Effector memory CD4-positive, alpha-beta T cell (primary cell): Measurements from ENCODE around the gene TSPAN16.

Experiments used
- DNase-seq, 3 donors: peaks; one replicate each; pipeline ENCODE4 v3.0.0-alpha.2; 2020
- H3K27ac ChIP-seq: 2 replicates; pipeline ENCODE4 v1.7.0; 2013; ENCODE audit warnings: mild to moderate bottlenecking, low read length, moderate library complexity; ENCODE audit not compliant: insufficient read depth, poor library complexity, severe bottlenecking
- H3K27me3 ChIP-seq: replicated peaks from 2 replicates; pipeline ENCODE4 v1.7.0; 2013; ENCODE audit warnings: mild to moderate bottlenecking, low read length; ENCODE audit not compliant: insufficient read depth, control insufficient read depth, poor library complexity, severe bottlenecking
- H3K36me3 ChIP-seq: 2 replicates; pipeline ENCODE4 v1.7.0; 2013; ENCODE audit warnings: mild to moderate bottlenecking, low read length, moderate library complexity; ENCODE audit not compliant: control insufficient read depth, insufficient read depth
- H3K4me1 ChIP-seq: 2 replicates; pipeline ENCODE4 v1.7.0; 2013; ENCODE audit warnings: low read length, mild to moderate bottlenecking; ENCODE audit not compliant: control insufficient read depth, insufficient read depth, poor library complexity, severe bottlenecking
- H3K4me3 ChIP-seq: 2 replicates; pipeline ENCODE4 v1.7.0; 2013; ENCODE audit warnings: low read length, low read depth, mild to moderate bottlenecking; ENCODE audit not compliant: insufficient read depth, poor library complexity, severe bottlenecking
- H3K9me3 ChIP-seq: 2 replicates; pipeline ENCODE4 v1.7.0; 2013; ENCODE audit warnings: mild to moderate bottlenecking, low read length, moderate library complexity; ENCODE audit not compliant: control insufficient read depth

Gene TSPAN16

GRCh38 chr19:11268783-11269267 lies 27.1 kb upstream of the TSPAN16 start:
- H3K36me3 ChIP-seq: no peaks in the 10 kb centered on the region
- H3K9me3 ChIP-seq: no peaks in the 10 kb centered on the region
- no peaks in the 10 kb centered on the region for H3K27me3 ChIP-seq
- H3K27ac ChIP-seq: no peak overlapping the region
- H3K4me1 ChIP-seq: no peaks in the 10 kb centered on the region
- no peak overlapping the region for H3K4me3 ChIP-seq
- no peak for DNase-seq

GRCh38 chr19:11269408-11269807 lies 26.6 kb upstream of the TSPAN16 start:
- no peak for DNase-seq
- Histone ChIP-seq H3K4me3 (no peak overlapping the region), H3K9me3 (no peaks in the 10 kb centered on the region), H3K36me3 (no peaks in the 10 kb centered on the region), H3K27ac (no peak overlapping the region), H3K4me1 (no peaks in the 10 kb centered on the region), H3K27me3 (no peaks in the 10 kb centered on the region)

GRCh38 chr19:11273296-11273695 lies 22.7 kb upstream of the TSPAN16 start:
- Histone ChIP-seq H3K4me3 (no peak overlapping the region), H3K9me3 (no peaks in the 10 kb centered on the region), H3K36me3 (no peaks in the 10 kb centered on the region), H3K4me1 (no peaks in the 10 kb centered on the region), H3K27ac (no peak overlapping the region), H3K27me3 (peaks cover 6% of the 10 kb centered on the region)
- no peak for DNase-seq

- DNase-seq: no peak
- H3K4me1 ChIP-seq: no peaks in the 10 kb centered on the region
- no peak overlapping the region for H3K27ac ChIP-seq
- peaks cover 6% of the 10 kb centered on the region for H3K27me3 ChIP-seq
- no peaks in the 10 kb centered on the region for H3K9me3 ChIP-seq
- no peak overlapping the region for H3K4me3 ChIP-seq
- no peaks in the 10 kb centered on the region for H3K36me3 ChIP-seq
Measured at GRCh38 chr19:11273989-11274388, 22.0 kb upstream of the TSPAN16 start.

GRCh38 chr19:11274533-11275086 lies 21.4 kb upstream of the TSPAN16 start:
- no peaks in the 10 kb centered on the region for H3K36me3 ChIP-seq
- H3K9me3 ChIP-seq: no peaks in the 10 kb centered on the region
- peaks cover 3% of the 10 kb centered on the region for H3K4me1 ChIP-seq
- H3K4me3 ChIP-seq: no peak overlapping the region
- DNase-seq: no peak
- no peak overlapping the region for H3K27ac ChIP-seq
- peaks cover 6% of the 10 kb centered on the region for H3K27me3 ChIP-seq

GRCh38 chr19:11278670-11279069 lies 17.3 kb upstream of the TSPAN16 start:
- Histone ChIP-seq H3K27me3 (peaks cover 11% of the 10 kb centered on the region), H3K9me3 (no peaks in the 10 kb centered on the region)

GRCh38 chr19:11279505-11280236 lies 16.3 kb upstream of the TSPAN16 start:
- Histone ChIP-seq H3K36me3 (no peaks in the 10 kb centered on the region), H3K27ac (no peak overlapping the region), H3K27me3 (peaks cover 13% of the 10 kb centered on the region), H3K4me1 (peaks cover 7% of the 10 kb centered on the region), H3K4me3 (no peak overlapping the region), H3K9me3 (no peaks in the 10 kb centered on the region)
- DNase-seq: peak; percentile 15 to 40 (median 16)

More at GRCh38 chr19:11278670-11279069, 17.3 kb upstream of the TSPAN16 start:
- Histone ChIP-seq H3K27ac (no peak overlapping the region), H3K4me3 (no peak overlapping the region), H3K4me1 (peaks cover 7% of the 10 kb centered on the region), H3K36me3 (no peaks in the 10 kb centered on the region)
- DNase-seq: no peak

- DNase-seq: no peak
- Histone ChIP-seq H3K4me1 (peaks cover 7% of the 10 kb centered on the region), H3K4me3 (no peak overlapping the region), H3K27ac (no peak overlapping the region), H3K27me3 (peaks cover 13% of the 10 kb centered on the region), H3K36me3 (no peaks in the 10 kb centered on the region), H3K9me3 (no peaks in the 10 kb centered on the region)
Measured at GRCh38 chr19:11281356-11282049, 14.5 kb upstream of the TSPAN16 start.

- no peak for DNase-seq
- H3K4me3 ChIP-seq: no peak overlapping the region
- H3K36me3 ChIP-seq: no peaks in the 10 kb centered on the region
- H3K27me3 ChIP-seq: peaks cover 8% of the 10 kb centered on the region
- no peaks in the 10 kb centered on the region for H3K9me3 ChIP-seq
- H3K27ac ChIP-seq: no peak overlapping the region
- H3K4me1 ChIP-seq: peaks cover 5% of the 10 kb centered on the region
Measured at GRCh38 chr19:11284515-11284914, 11.4 kb upstream of the TSPAN16 start.
